Right lobe of liver (tissue), 4 donors: ENCODE data around the gene MARK3.

Source experiments
- CTCF ChIP-seq, 4 donors: fragments of 200-600 bp in 3 of 4; fragments of 450-650 bp in 1 of 4; IDR thresholded peaks; one replicate each; pipeline versions ENCODE4 v1.5.1 to v1.8.0; 2016 to 2022; ENCODE audit warnings: antibody characterized with exemption in 4 of 4, mild to moderate bottlenecking in 2 of 4
- POLR2A ChIP-seq: fragments of 450-650 bp; IDR thresholded peaks from one replicate; pipeline ENCODE4 v1.6.1; 2017; ENCODE audit warnings: antibody characterized with exemption, mild to moderate bottlenecking
- donor health status: DM: no; HTN: no; CAD: no.
- donor health status: DM: no; HTN: no; CAD: no.
- donor health status: DM: no; HTN: yes; CAD: no.

DNA sequence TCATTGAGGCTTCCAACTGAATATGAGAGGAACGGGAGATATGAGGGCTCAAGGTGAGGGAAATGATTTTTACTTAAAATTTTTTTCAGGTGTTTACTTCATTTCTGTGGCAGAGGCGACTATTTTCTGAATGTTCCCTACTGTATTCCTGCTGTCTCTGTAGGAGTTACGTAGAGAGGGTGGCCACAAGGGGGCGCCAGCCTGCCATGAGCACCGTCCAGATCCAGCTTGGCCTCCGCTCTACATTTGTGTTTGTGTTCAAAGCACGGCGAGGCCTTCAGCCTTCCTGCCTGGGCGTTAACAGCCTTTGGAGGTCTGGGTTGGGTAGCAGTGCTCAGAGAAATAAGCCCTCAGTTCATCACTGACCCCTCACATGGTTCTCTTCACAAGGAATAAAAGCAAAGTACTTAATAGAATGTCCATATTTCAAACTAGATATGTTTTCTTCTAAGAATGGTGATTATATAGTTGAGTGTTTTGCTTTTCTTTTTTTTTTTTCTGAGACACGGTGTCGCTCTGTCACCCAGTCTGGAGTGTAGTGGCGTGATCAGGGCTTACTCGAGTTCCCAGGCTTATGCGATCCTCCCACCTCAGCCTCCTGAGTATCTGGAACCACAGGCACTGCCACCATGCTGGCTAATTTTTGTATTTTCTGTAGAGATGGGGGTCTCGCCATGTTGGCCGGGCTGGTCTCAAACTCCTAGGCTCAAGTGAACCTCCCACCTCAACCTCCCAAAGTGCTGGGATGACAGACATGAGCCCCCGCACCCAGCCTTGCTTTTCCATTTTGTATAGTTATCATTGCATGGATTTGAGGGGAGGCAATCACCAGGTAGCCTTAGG is 115.2 kb downstream of the MARK3 start:
- no peak for TF ChIP-seq POLR2A
- peak; percentile 83 to 94 (median 92) for TF ChIP-seq CTCF (IDR thresholded peaks at IDR 0.05)
